K562 (cell line): Measurements from ENCODE around the gene ACOX1. TPM values are rescaled to one million over a fixed set of nuclear protein-coding genes. Genes with fewer than 3 reads are reported as not detected.

ENCODE experiments used
- ATAC-seq: fragments of 200-7000 bp; cut with Tn5 transposase; 3 replicates; pipeline ENCODE4 v1.9.1; 2020; ENCODE audit warnings: moderate library complexity
- BruUV-seq: library from RNA; stranded (reverse); fragments of 400-500 nt; replicated peaks from 2 replicates; lab custom pipeline; 2021; lab: Mats Ljungman, UMichigan
- CTCF ChIA-PET: fragments of 300-600 bp; formaldehyde crosslinking; extraction: SDS; loops from one replicate; lab custom pipeline; 2021; ENCODE audit warnings: low intra/inter-chr PET ratio; lab: Yijun Ruan, JAX
- POLR2A ChIA-PET: fragments of 300-600, 350-650 bp; sonication (Branson Sonifier 250); formaldehyde crosslinking; extraction: SDS; loops from one replicate; lab custom pipeline; 2021; ENCODE audit warnings: antibody characterized with exemption, inconsistent platforms; lab: Yijun Ruan, JAX
- DNase-seq, 4 experiments: peaks; one replicate each; pipeline versions ENCODE4 v3.0.0 to v3.0.0-alpha.2; 2011 to 2018; ENCODE audit warnings: low spot score in 3 of 4, mixed read lengths in 3 of 4; ENCODE audit errors: extremely low read depth in 1 of 4
- FAIRE-seq: peaks from 2 replicates; lab custom pipeline; 2011; peaks lifted over from hg19 to GRCh38; lab: Jason Lieb, UNC
- H2AFZ ChIP-seq: 2 replicates; pipeline ENCODE4 v1.6.0; 2011; ENCODE audit warnings: low read depth, low read length, control low read depth, inconsistent platforms
- H3K27ac ChIP-seq: fragments of 200-600 bp; 3 replicates; pipeline ENCODE4 v1.8.0; 2011; ENCODE audit warnings: low read depth, mild to moderate bottlenecking, control low read depth, inconsistent platforms, low read length, moderate library complexity, mixed read lengths; ENCODE audit errors: extremely low read depth
- H3K27me3 ChIP-seq, 2 experiments: fragments of 300-600 bp in 1 of 2; 2 replicates in 1 of 2; 3 replicates in 1 of 2; pipeline versions ENCODE4 v1.6.0 to v1.8.0; 2011; ENCODE audit warnings: inconsistent platforms in 2 of 2, low read length in 2 of 2, mild to moderate bottlenecking in 1 of 2, mixed read lengths in 1 of 2, moderate library complexity in 1 of 2; ENCODE audit not compliant: control insufficient read depth in 2 of 2, insufficient read depth in 2 of 2
- H3K36me3 ChIP-seq: fragments of 300-600 bp; 3 replicates; pipeline ENCODE4 v1.8.0; 2011; ENCODE audit warnings: mild to moderate bottlenecking, low read length, inconsistent platforms; ENCODE audit not compliant: control insufficient read depth, insufficient read depth
- H3K4me1 ChIP-seq, 2 experiments: fragments of 200-600 bp in 1 of 2; replicated peaks in 1 of 2; 2 replicates in 1 of 2; 3 replicates in 1 of 2; pipeline versions ENCODE4 v1.5.1 to v1.8.0; 2011; ENCODE audit warnings: inconsistent platforms in 2 of 2, low read length in 2 of 2, mild to moderate bottlenecking in 1 of 2, mixed read lengths in 1 of 2, moderate library complexity in 1 of 2; ENCODE audit not compliant: control insufficient read depth in 2 of 2, insufficient read depth in 2 of 2
- H3K4me2 ChIP-seq: 2 replicates; pipeline ENCODE4 v1.6.1; 2011; ENCODE audit warnings: low read length, control low read depth, inconsistent platforms, mixed read lengths; ENCODE audit not compliant: insufficient read depth
- H3K4me3 ChIP-seq: fragments of 200-600 bp; sonication (generic), shearing (Covaris generic); 2 replicates; pipeline ENCODE4 v1.5.1; 2016; ENCODE audit warnings: control low read depth, inconsistent platforms
- H3K79me2 ChIP-seq: fragments of 200-600 bp; 3 replicates; pipeline ENCODE4 v1.8.0; 2011; ENCODE audit warnings: low read length, inconsistent platforms; ENCODE audit not compliant: control insufficient read depth, insufficient read depth
- H3K9ac ChIP-seq, 2 experiments: 2 replicates each; pipeline versions ENCODE4 v1.6.0 to v1.6.1; 2011; ENCODE audit warnings: low read depth in 2 of 2, low read length in 2 of 2, control low read depth in 1 of 2, inconsistent platforms in 1 of 2, mild to moderate bottlenecking in 1 of 2, mixed read lengths in 1 of 2; ENCODE audit not compliant: insufficient read depth in 1 of 2
- H3K9me1 ChIP-seq: one replicate; pipeline ENCODE4 v1.6.0; 2011; ENCODE audit warnings: inconsistent platforms, mild to moderate bottlenecking, low read length, moderate library complexity; ENCODE audit not compliant: control insufficient read depth, insufficient read depth
- H3K9me3 ChIP-seq: replicated peaks from 2 replicates; pipeline ENCODE4 v1.5.1; 2011; ENCODE audit warnings: low read depth, low read length, inconsistent platforms; ENCODE audit not compliant: control insufficient read depth, insufficient read depth
- H4K20me1 ChIP-seq: replicated peaks from 2 replicates; pipeline ENCODE4 v1.6.1; 2011; ENCODE audit warnings: low read length, inconsistent platforms, mixed read lengths; ENCODE audit not compliant: control insufficient read depth, insufficient read depth
- ERF ChIP-seq: fragments of 450-650 bp; formaldehyde crosslinking; IDR thresholded peaks from 2 replicates; pipeline ENCODE4 v1.4.0; 2020; ENCODE audit warnings: mild to moderate bottlenecking, mixed read lengths
- ETS1 ChIP-seq: conservative IDR thresholded peaks from 2 replicates; pipeline ENCODE4 v1.6.1; 2011; ENCODE audit warnings: low read depth, mild to moderate bottlenecking, low read length; ENCODE audit not compliant: control insufficient read depth
- FIP1L1 ChIP-seq: fragments of 200-400 bp; formaldehyde crosslinking; IDR thresholded peaks from 2 replicates; pipeline ENCODE4 v1.6.1; 2018; ENCODE audit warnings: mild to moderate bottlenecking, low read depth, low read length; ENCODE audit not compliant: poor library complexity, severe bottlenecking
- HMG20A ChIP-seq: fragments of 450-650 bp; formaldehyde crosslinking; conservative IDR thresholded peaks from 2 replicates; pipeline ENCODE4 v1.4.0; 2020; ENCODE audit warnings: mild to moderate bottlenecking, mixed read lengths
- HNRNPUL1 ChIP-seq: fragments of 200-400 bp; formaldehyde crosslinking; IDR thresholded peaks from 2 replicates; pipeline ENCODE4 v1.6.1; 2017; ENCODE audit warnings: low read length
- IRF2 ChIP-seq: sonication (generic); formaldehyde crosslinking; IDR thresholded peaks from 2 replicates; pipeline ENCODE4 v1.8.1; 2022; ENCODE audit warnings: mild to moderate bottlenecking, missing genetic modification reagents
- KAT7 ChIP-seq: sonication (generic); formaldehyde crosslinking; IDR thresholded peaks from 2 replicates; pipeline ENCODE4 v1.8.0; 2022; ENCODE audit warnings: missing genetic modification reagents, mild to moderate bottlenecking, borderline replicate concordance
- RCOR1 ChIP-seq, 2 experiments: IDR thresholded peaks; 2 replicates each; pipeline ENCODE4 v1.6.1; 2012; ENCODE audit warnings: low read depth in 2 of 2, low read length in 2 of 2, borderline replicate concordance in 1 of 2, improper control_type of control experiment in 1 of 2
- SFPQ ChIP-seq: fragments of 200-400 bp; formaldehyde crosslinking; IDR thresholded peaks from 2 replicates; pipeline ENCODE4 v1.6.1; 2017; ENCODE audit warnings: mild to moderate bottlenecking, low read depth, low read length, moderate library complexity
- SIRT6 ChIP-seq: IDR thresholded peaks from one replicate; pipeline ENCODE4 v1.6.1; 2012; ENCODE audit warnings: low read depth, mild to moderate bottlenecking, control low read depth, inconsistent platforms, low read length, moderate library complexity
- TFAP4 ChIP-seq: sonication (generic); formaldehyde crosslinking; IDR thresholded peaks from 2 replicates; pipeline ENCODE4 v1.8.0; 2022; ENCODE audit warnings: missing genetic modification reagents, mild to moderate bottlenecking, moderate library complexity, borderline replicate concordance
- ZBTB33 ChIP-seq: sonication (generic); formaldehyde crosslinking; IDR thresholded peaks from 2 replicates; pipeline ENCODE4 v1.8.1; 2023; ENCODE audit warnings: mild to moderate bottlenecking, missing genetic modification reagents
- ZNF263 ChIP-seq: sonication (generic); formaldehyde crosslinking; IDR thresholded peaks from 2 replicates; pipeline ENCODE4 v1.8.0; 2022; ENCODE audit warnings: mild to moderate bottlenecking, missing genetic modification reagents, borderline replicate concordance
- WGBS: fragments of 100-300 bp; shearing (Covaris generic); methylation state at CpG from one replicate; pipeline ENCODE4 v1.1.6; 2016; ENCODE audit warnings: low coverage, mixed read lengths; ENCODE audit not compliant: insufficient coverage; ENCODE audit errors: missing lambda C conversion rate; 5-methylcytosine and 5-hydroxymethylcytosine counted together
- in situ Hi-C: fragments of 300-500 bp; cut with MboI; formaldehyde crosslinking; loops from 4 replicates; pipeline ENCODE4 v1.15.0; 2018; ENCODE audit warnings: inconsistent platforms, mixed read lengths
- intact Hi-C: fragments of 100-400 bp; cut with micrococcal nuclease; formaldehyde crosslinking; loops from 2 replicates; pipeline ENCODE4 v1.14.2; 2022
- polyA plus RNA-seq, 8 experiments: library from polyadenylated mRNA; depleted of rRNA in 4 of 8; stranded (reverse) in 5 of 8; unstranded in 3 of 8; fragments of >200 nt; fragmentation: Nextera tagmentation in 2 of 8; fragmentation: Illumina TruSeq in 1 of 8; extraction: Ambion mirVana in 2 of 8; extraction: Trizol in 1 of 8; gene quantifications; 2 replicates each; pipeline versions ENCODE4 v1.2.1 to v1.2.3, GENCODE V29; 2011 to 2014; ENCODE audit warnings: inconsistent platforms in 1 of 8, missing spikeins in 1 of 8
- total RNA-seq, 7 experiments: library from RNA; depleted of rRNA in 6 of 7; stranded (reverse); fragments of >200 nt in 6 of 7; fragmentation: Illumina TruSeq in 2 of 7; extraction: Trizol in 2 of 7; gene quantifications; 2 replicates each; pipeline versions ENCODE4 v1.2.1 to v1.2.3, GENCODE V29; 2011 to 2021; ENCODE audit warnings: low replicate concordance in 1 of 7

The ACOX1 gene
- total and polyA plus RNA-seq, 9 of the 15 experiments (the other 6 are each of a cell fraction or from before 2014, with no cell fraction given), result 7.8 to 24.1 (median 14.5) TPM

- ChIA-PET POLR2A (interaction anchor here (0.9 to 1.5 kb wide), 5 partner anchors 9 to 261 kb away, joined by 3 to 8 read pairs (median 7); no protein-coding TSS in a partner anchor), CTCF (interaction anchor here (0.6 to 1.9 kb wide), 6 partner anchors 107 to 284 kb away, joined by 3 to 13 read pairs (median 4); no protein-coding TSS in a partner anchor)
- no peaks in the 10 kb centered on the region for H3K9me1 ChIP-seq
- ATAC-seq, result peak; percentile 97
- H2AFZ ChIP-seq, result peak overlapping the region; percentile 40; the same call in 1 of the 2 replicates
- 0 out of 2 replicates have a peak, but pooled peaks cover 8% of the 10 kb centered on the region for H4K20me1 ChIP-seq
- DNase-seq, result peak; percentile 84 to 90 (median 88)
- peaks cover 32 to 72% of the 10 kb centered on the region in 2 experiments; a peak in 4 of 5 replicates for H3K27me3 ChIP-seq
- WGBS, result 4% methylated on average over 19 of the region's 19 CpGs
- peak; percentile 77 for FAIRE-seq
- peaks cover 0 to 49% of the 10 kb centered on the region in 2 experiments; a peak in 3 of 5 replicates for H3K4me1 ChIP-seq
- intact Hi-C loops, result loop anchor here (5.0 kb wide), 2 partner anchors 108 to 283 kb away; no protein-coding TSS in a partner anchor
- no peak overlapping the region for H3K4me3 ChIP-seq
- H3K9ac ChIP-seq, result peak overlapping the region in 1 of 2 experiments; percentile 73; a peak in 2 of 4 replicates
- H3K79me2 ChIP-seq, result no peaks in the 10 kb centered on the region
- peak overlapping the region; percentile 46; the same call in 1 of the 2 replicates for H3K4me2 ChIP-seq
- in situ Hi-C loops, result no loop called here
- no peaks in the 10 kb centered on the region for H3K36me3 ChIP-seq
- no TSS peak for BruUV-seq
- no peaks in the 10 kb centered on the region for H3K9me3 ChIP-seq
- H3K27ac ChIP-seq, result no peak overlapping the region
- TF ChIP-seq ETS1, result no peak
- peak; percentile 83; the same call in 1 of the 2 replicates for TF ChIP-seq TFAP4
- TF ChIP-seq KAT7 (CRISPR knock-in tag), result no peak
- TF ChIP-seq SIRT6, result no peak
- no peak for TF ChIP-seq SFPQ
- TF ChIP-seq HMG20A (CRISPR knock-in tag), result no peak
- no peak for TF ChIP-seq ZNF263 (CRISPR knock-in tag)
- TF ChIP-seq ZBTB33 (CRISPR knock-in tag), result peak; percentile 35
- TF ChIP-seq ERF, result no peak
- peak; percentile 34 for TF ChIP-seq FIP1L1
- peak in 1 of 2 experiments; percentile 43; a peak in 1 of 4 replicates for TF ChIP-seq RCOR1 (IDR thresholded peaks at IDR 0.05; ENCODE audit: borderline replicate concordance in 1 of 2, low read depth in 2 of 2, low read length in 2 of 2)
- TF ChIP-seq IRF2, result no peak
- no peak for TF ChIP-seq HNRNPUL1
Observed at GRCh38 chr17:76014100-76014924, 35.3 kb upstream of the ACOX1 start.
